ENCODE data around the gene AFAP1L1.

The AFAP1L1 gene

GRCh38 chr5:149271716-149272563 is at the start of gene AFAP1L1:
Gene AFAP1L1 (plus strand): TSS chr5:149271859. CDS start chr5:149271969, 110 bp downstream.
- DNase-seq (ENCODE audit: low read depth in 1 of 2, low spot score in 1 of 2) = no peak

DNA sequence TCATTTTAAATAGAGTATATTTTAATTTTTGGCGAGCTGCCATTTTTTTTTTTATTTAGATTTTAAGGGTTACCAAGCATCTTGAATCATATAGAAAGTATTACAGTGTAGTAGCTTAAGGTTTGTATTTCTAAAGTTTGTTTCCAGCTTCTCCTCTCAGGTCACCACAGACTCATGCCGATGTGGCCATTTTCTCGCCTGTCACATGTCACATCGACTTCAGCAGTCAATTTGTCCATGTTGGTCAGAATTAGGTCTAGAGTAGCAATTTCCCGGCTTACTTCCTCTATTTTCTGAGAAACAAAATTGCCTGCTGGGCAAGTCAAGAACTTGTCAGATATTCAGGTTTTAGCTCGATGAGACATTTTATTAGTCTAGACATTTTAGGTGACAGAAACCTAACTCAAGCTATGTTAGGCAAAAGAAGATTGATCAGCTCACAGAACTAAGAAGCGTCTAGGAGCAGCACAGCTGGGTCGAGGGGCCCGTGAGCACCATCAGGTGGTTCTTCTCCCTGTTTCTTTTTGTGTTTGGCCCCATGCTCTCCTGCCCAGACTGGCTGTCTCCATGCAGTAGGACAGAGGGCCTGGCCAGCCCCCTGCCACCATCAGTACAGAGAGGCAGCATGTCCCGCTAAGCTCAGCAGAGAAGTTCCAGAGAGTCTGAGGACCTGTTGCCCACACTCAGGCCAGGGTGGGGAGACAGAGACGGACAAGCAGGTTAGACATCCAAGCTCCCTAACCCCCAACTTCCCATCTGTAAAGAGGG is 48.4 kb upstream of the AFAP1L1 start:
- DNase-seq (ENCODE audit: low read depth in 1 of 2, low spot score in 1 of 2) = no peak

GRCh38 chr5:149224282-149224681 is 47.4 kb upstream of the AFAP1L1 start:
- no peak for DNase-seq (ENCODE audit: low read depth in 1 of 2, low spot score in 1 of 2)

- no peak for DNase-seq (ENCODE audit: low read depth in 1 of 2, low spot score in 1 of 2)
Measured at GRCh38 chr5:149227168-149227826, 44.4 kb upstream of the AFAP1L1 start.

DNA sequence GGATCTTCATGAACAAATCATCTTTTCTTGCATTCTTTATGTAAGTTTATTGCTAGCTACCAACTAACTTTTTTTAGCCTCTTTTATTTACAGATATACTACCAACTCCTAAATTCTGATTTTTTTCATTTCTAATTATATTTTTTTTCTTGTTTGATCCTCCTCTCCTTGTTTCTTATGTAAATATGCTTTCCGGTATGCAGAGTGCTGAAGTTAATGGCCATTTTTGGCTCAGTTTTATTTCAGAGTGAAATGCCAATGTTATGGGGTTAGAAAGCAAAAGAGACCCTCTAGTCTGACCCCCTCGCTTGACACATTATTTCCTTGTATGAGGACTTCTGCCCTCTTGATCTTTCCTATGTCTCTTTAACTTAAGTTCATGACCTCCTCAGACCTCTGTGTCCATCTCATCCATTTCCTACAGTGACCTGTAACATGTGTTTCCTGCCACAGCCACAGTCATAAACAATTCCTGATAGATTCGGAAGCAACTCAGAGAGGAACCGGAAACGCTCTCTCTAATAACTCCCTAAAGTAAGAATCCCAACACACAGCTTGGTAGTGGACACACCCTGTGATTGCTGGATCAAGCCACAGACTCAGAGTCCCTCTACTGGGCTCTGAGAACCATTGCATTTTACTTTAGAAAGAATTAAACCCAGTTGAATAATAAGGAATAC is 42.9 kb upstream of the AFAP1L1 start:
- no peak for DNase-seq (ENCODE audit: low read depth in 1 of 2, low spot score in 1 of 2)

DNA sequence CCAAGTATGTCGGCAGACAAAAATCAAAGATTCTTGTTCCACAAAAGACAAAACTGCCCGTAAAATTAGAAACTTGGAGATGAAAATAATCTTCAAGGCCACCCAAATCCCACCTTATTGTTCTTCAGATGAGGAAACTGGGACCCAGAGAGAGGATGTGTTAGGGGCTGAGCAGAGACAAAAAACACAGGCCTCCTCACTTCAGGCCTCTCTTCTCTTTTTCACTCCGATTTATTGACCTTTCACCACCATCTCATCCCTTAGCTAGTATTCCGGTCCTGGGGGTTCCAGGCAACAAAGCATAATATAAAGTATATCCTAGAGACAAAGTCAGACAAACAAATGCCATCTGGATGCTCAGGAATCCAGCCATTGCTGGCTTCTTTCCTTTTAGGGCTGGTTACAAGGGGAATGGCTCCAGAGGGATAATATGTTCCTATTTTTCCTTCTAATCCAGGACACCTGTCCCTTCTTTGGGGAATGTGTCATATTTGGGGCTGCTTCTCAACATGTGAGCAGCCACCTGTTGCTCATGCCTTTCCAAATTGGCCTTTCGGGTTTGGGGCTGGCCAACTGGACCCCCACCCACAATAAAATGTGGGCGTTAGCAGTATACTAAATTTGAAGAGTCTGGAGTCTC is 42.2 kb upstream of the AFAP1L1 start:
- DNase-seq (ENCODE audit: low read depth in 1 of 2, low spot score in 1 of 2) = no peak

DNA sequence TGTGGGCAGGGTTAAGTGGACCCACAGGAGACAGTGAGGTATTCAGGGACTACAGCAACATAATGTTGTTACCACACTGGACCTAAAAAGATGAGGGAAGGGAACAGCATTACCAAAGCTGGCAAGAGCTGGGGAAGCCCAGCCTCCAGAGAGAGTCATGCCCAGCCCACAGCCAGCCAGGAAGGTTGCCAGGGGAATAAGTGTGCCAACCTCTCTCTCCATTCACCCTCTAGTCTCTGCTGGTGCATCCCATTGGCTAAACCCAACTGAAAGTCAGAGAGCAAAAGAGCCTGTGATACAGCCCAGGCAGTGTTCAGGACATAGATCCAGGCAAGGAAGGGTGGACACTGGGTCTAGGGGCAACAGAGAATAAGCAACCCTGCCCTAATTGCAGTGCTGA is 35.8 kb upstream of the AFAP1L1 start:
- no peak for DNase-seq (ENCODE audit: low read depth in 1 of 2, low spot score in 1 of 2)

DNA sequence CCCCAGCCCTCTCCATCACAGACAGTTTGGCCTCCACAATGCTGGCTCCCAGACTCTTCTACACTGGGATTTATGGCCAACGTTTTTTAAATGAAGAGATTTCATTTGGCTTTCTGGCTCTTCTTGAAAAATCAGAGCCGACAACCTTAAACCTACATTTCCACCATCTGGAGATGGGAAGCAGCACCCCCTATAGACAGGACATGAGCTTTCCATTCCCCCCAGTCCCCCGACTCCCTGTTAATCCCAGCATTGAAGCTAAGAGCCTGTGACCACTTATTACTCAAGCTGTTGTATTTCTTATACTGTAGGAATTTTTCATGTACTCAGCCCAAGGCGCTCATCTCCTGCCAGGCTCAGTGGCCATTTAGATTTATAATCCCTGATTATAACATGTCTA is 34.0 kb upstream of the AFAP1L1 start:
- no peak for DNase-seq (ENCODE audit: low read depth in 1 of 2, low spot score in 1 of 2)

GRCh38 chr5:149238540-149238939 is 33.1 kb upstream of the AFAP1L1 start:
- no peak for DNase-seq (ENCODE audit: low read depth in 1 of 2, low spot score in 1 of 2)

DNA sequence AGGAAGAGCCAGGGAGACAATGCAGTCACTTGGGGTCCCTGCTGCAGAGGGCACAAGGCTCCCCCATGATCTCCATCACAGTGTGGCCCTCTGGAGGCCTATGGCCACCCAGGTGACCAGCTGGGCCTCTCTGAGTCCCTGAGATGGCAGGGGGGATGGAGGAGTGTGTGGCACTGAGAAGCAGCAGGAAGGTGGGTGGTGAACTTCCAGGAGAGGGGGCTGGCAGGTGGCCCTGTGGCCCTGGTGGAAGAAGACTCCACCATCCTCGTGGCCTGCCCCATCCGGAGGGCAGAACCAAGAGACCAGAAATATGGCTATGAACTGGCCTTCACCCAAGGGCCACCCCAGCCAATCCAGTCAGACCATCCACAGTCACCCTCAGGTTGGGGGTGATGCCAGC is 31.7 kb upstream of the AFAP1L1 start:
- no peak for DNase-seq (ENCODE audit: low read depth in 1 of 2, low spot score in 1 of 2)

DNA sequence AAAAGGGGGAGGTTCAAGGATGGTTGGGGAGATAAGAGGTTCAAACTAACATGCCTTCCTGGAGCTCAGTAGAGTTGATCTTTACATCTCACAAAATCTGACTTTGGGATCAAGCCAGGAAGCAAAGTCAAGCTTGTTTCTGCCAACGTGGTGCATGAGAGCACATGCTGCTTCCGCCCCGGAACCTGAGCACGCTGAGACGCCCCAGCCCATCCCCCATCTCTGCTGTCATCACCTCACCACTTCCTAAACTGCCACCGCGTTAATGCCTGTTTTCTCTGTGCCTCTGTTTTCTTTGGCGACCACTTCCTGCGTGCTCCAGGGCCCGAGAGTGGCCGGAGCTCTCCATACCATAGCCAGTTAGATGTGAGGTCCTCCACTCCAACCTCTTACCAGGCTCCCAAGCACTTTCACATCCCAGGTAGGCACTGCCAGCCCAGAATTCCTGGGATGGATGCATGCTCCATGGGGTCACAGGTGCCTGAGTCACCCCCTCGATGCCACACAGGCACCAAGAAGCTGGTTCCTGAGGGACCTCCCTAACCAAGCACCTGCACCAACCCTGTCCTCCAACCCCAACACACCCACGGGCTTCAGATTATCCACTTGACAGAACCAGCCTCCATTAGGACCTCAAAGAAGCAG is 31.2 kb upstream of the AFAP1L1 start:
- DNase-seq (ENCODE audit: low read depth in 1 of 2, low spot score in 1 of 2) = peak; percentile 41 to 58

DNA sequence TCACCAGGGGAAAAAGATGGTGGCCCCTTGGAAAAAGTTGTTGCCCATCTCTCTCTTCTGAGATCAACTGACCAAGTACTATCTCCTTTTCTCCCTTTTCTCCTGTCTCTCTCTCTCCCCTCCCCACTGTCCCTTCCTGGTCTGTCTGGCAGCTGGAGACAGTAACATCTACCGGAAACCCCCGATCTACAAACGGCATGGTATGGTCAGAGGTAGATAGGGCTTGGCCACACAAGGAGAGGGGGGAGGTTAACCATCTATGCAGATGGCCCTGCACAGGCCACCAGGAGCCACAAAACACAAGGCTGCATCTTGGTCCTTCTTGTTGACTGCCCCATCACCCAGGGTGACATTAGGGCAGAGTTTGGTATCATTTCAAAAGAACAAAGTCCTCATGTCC is 29.3 kb upstream of the AFAP1L1 start:
- DNase-seq (ENCODE audit: low read depth in 1 of 2, low spot score in 1 of 2) = no peak

- no peak for DNase-seq (ENCODE audit: low read depth in 1 of 2, low spot score in 1 of 2)
Measured at GRCh38 chr5:149246906-149247305, 24.8 kb upstream of the AFAP1L1 start.

DNA sequence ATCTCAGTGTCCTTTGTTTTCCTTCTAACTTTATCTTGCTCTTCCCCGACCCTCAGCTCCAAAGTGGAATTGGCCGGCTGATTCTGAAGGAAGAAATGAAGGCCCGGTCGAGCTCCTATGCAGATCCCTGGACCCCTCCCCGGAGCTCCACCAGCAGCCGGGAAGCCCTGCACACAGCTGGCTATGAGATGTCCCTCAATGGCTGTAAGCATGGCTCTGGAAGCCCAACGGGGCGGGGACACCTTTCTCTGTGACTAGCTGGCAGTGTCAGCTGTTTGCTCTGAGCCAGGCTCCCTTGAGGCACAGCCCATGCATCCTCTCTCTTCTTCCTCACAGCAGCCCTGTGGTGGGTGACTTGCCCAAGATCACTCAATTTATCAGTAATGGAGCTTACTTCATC is 23.9 kb upstream of the AFAP1L1 start:
- DNase-seq (ENCODE audit: low read depth in 1 of 2, low spot score in 1 of 2) = no peak

DNA sequence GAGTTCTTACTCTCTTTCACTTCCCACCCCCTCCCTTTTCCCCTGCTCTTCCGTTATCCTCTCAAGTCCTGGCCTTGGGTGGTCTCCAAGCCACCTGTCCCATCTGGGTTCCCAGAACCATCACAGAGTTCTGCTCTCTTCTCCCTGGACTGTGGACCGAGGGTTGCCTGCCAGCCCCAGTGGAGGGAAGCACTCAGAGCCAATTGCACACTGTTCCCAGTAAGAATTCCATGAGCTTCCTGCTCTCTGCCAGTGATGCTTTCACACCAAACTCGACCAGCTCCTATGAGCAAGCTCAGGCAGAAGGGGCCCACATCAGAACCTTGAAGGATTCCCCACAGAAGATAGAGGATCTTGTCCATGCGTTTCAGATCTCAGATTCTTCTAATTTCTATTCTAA is 20.1 kb upstream of the AFAP1L1 start:
- no peak for DNase-seq (ENCODE audit: low read depth in 1 of 2, low spot score in 1 of 2)

DNA sequence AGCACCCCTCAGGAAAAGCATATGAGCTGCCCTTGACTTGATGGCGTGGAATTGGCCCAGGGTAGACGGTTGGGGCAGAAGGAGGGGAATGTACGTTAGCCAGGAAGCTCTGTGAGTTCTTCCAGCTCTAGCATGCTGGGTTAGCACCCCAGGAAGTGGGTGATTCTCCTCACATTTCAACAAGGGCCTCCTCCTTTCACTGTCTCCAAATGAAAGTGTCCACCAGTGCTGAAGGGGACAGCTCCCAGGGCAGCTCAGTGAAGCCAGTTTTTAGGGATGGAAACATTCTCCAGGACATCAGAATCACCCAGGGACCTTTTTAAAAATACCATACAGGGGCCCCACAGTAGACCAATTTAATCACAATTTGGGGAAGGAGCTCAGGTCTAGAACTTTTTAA is 17.2 kb upstream of the AFAP1L1 start:
- no peak for DNase-seq (ENCODE audit: low read depth in 1 of 2, low spot score in 1 of 2)

- no peak for DNase-seq (ENCODE audit: low read depth in 1 of 2, low spot score in 1 of 2)
Measured at GRCh38 chr5:149256451-149256850, 15.2 kb upstream of the AFAP1L1 start.

DNA sequence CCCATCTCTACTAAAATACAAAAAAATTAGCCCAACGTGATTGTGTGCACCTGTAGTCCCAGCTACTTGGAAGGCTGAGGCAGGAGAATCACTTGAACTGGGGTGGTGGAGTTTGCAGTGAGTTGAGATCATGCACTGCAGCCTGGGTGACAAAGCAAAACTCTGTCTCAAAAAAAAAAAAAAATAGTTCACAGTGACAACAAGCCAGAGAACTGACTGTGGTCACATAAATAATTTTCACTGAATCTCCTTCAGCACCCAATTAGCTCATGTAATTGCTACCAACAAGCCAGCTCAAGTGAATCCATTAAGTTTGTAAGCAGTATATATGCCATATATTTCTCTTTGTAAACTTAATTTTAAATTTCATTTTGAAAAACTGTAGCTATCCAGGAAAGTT is 14.5 kb upstream of the AFAP1L1 start:
- DNase-seq (ENCODE audit: low read depth in 1 of 2, low spot score in 1 of 2) = no peak

- DNase-seq (ENCODE audit: low read depth in 1 of 2, low spot score in 1 of 2) = no peak
Measured at GRCh38 chr5:149257889-149258705, 13.6 kb upstream of the AFAP1L1 start.

- no peak for DNase-seq (ENCODE audit: low read depth in 1 of 2, low spot score in 1 of 2)
Measured at GRCh38 chr5:149260761-149261160, 10.9 kb upstream of the AFAP1L1 start.

Measured in activated CD4-positive, alpha-beta T cell treated with anti-CD3 and anti-CD28 coated beads, Interleukin-2, amount 50 U/mL, for 24 hours (primary cell).